Measurements from ENCODE around the gene HIF1A. TPM values are rescaled to one million over a fixed set of nuclear protein-coding genes. Genes with fewer than 3 reads are reported as not detected.

Gene HIF1A
- total RNA-seq, 1 donor from 2014 or later = 242 TPM

Other genes with a start within 250 kb of the HIF1A start
- 8.9 TPM for gene SNAPC1, start 66.9 kb downstream of the HIF1A start, total RNA-seq
- gene SYT16, start 117.2 kb downstream of the HIF1A start, total RNA-seq = 5.6 TPM

All from ureter (tissue), 1 donor.